ENCODE data around the gene PLEKHA6.

PLEKHA6 gene

GRCh38 chr1:204227351-204227750 is 132.4 kb downstream of the PLEKHA6 start:
- Mint-ChIP-seq H3K27me3 (peaks cover 0 to 9% of the 10 kb centered on the region in 2 donors), H3K27ac (no peak overlapping the region), H3K4me3 (no peak overlapping the region), H3K4me1 (no peaks in the 10 kb centered on the region), H3K36me3 (no peaks in the 10 kb centered on the region), H3K9me3 (peaks cover 1 to 2% of the 10 kb centered on the region in 2 donors)
- ATAC-seq (replicated peaks) (no peak), DNase-seq (no peak)

GRCh38 chr1:204225841-204226735 is 133.6 kb downstream of the PLEKHA6 start:
- Mint-ChIP-seq H3K4me1 (no peaks in the 10 kb centered on the region), H3K4me3 (no peak overlapping the region), H3K27ac (no peak overlapping the region), H3K9me3 (no peaks in the 10 kb centered on the region), H3K27me3 (peaks cover 0 to 9% of the 10 kb centered on the region in 2 donors), H3K36me3 (no peaks in the 10 kb centered on the region)
- no peak for ATAC-seq (replicated peaks)
- DNase-seq = no peak

GRCh38 chr1:204224655-204225054 is 135.1 kb downstream of the PLEKHA6 start:
- no peak for DNase-seq
- no peak overlapping the region for H3K27ac Mint-ChIP-seq
- no peaks in the 10 kb centered on the region for H3K36me3 Mint-ChIP-seq
- no peaks in the 10 kb centered on the region for H3K9me3 Mint-ChIP-seq
- H3K4me3 Mint-ChIP-seq = no peak overlapping the region
- H3K4me1 Mint-ChIP-seq = no peaks in the 10 kb centered on the region
- peaks cover 0 to 9% of the 10 kb centered on the region in 2 donors for H3K27me3 Mint-ChIP-seq
- no peak for ATAC-seq (replicated peaks)

- ATAC-seq (replicated peaks) (no peak), DNase-seq (no peak)
- no peak overlapping the region for H3K27ac Mint-ChIP-seq
- H3K27me3 Mint-ChIP-seq = peaks cover 0 to 5% of the 10 kb centered on the region in 2 donors
- H3K9me3 Mint-ChIP-seq = no peaks in the 10 kb centered on the region
- H3K4me1 Mint-ChIP-seq = no peaks in the 10 kb centered on the region
- no peaks in the 10 kb centered on the region for H3K36me3 Mint-ChIP-seq
- H3K4me3 Mint-ChIP-seq = no peak overlapping the region
Observed at GRCh38 chr1:204223129-204223860, 136.4 kb downstream of the PLEKHA6 start.

- Mint-ChIP-seq H3K4me3 (no peak overlapping the region), H3K9me3 (no peaks in the 10 kb centered on the region), H3K4me1 (no peaks in the 10 kb centered on the region), H3K27ac (no peak overlapping the region), H3K36me3 (no peaks in the 10 kb centered on the region), H3K27me3 (peaks cover 5% of the 10 kb centered on the region in 2 donors)
- ATAC-seq (replicated peaks) (no peak), DNase-seq (no peak)
Observed at GRCh38 chr1:204222764-204223055, 137.0 kb downstream of the PLEKHA6 start.

- Mint-ChIP-seq H3K4me1 (no peaks in the 10 kb centered on the region), H3K4me3 (no peak overlapping the region), H3K36me3 (no peaks in the 10 kb centered on the region), H3K27me3 (peaks cover 5 to 8% of the 10 kb centered on the region in 2 donors), H3K9me3 (no peaks in the 10 kb centered on the region), H3K27ac (no peak overlapping the region)
- ATAC-seq (replicated peaks) (no peak), DNase-seq (no peak)
Observed at GRCh38 chr1:204222006-204222763, 137.5 kb downstream of the PLEKHA6 start.

GRCh38 chr1:204221271-204221670 is 138.5 kb downstream of the PLEKHA6 start:
- Mint-ChIP-seq H3K36me3 (no peaks in the 10 kb centered on the region), H3K27me3 (peaks cover 5 to 8% of the 10 kb centered on the region in 2 donors)
- no peak for ATAC-seq (replicated peaks)

GRCh38 chr1:204219971-204220616 is 139.6 kb downstream of the PLEKHA6 start:
- H3K27me3 Mint-ChIP-seq = peaks cover 5 to 8% of the 10 kb centered on the region in 2 donors
- no peaks in the 10 kb centered on the region for H3K9me3 Mint-ChIP-seq
- ATAC-seq (replicated peaks) = no peak
- H3K36me3 Mint-ChIP-seq = no peaks in the 10 kb centered on the region
- no peak for DNase-seq
- no peak overlapping the region for H3K27ac Mint-ChIP-seq
- H3K4me3 Mint-ChIP-seq = no peak overlapping the region
- no peaks in the 10 kb centered on the region for H3K4me1 Mint-ChIP-seq

More at GRCh38 chr1:204221271-204221670, 138.5 kb downstream of the PLEKHA6 start:
- H3K27ac Mint-ChIP-seq = no peak overlapping the region
- no peak for DNase-seq
- no peak overlapping the region for H3K4me3 Mint-ChIP-seq
- H3K4me1 Mint-ChIP-seq = no peaks in the 10 kb centered on the region
- H3K9me3 Mint-ChIP-seq = no peaks in the 10 kb centered on the region

GRCh38 chr1:204218552-204218951 is 141.2 kb downstream of the PLEKHA6 start:
- H3K27me3 Mint-ChIP-seq = peaks cover 5 to 8% of the 10 kb centered on the region in 2 donors
- DNase-seq (no peak), ATAC-seq (replicated peaks) (no peak)
- H3K36me3 Mint-ChIP-seq = no peaks in the 10 kb centered on the region
- no peak overlapping the region for H3K4me3 Mint-ChIP-seq
- H3K4me1 Mint-ChIP-seq = peaks cover 7 to 8% of the 10 kb centered on the region in 2 donors
- no peak overlapping the region for H3K27ac Mint-ChIP-seq
- no peaks in the 10 kb centered on the region for H3K9me3 Mint-ChIP-seq

GRCh38 chr1:204217648-204218000 is 142.1 kb downstream of the PLEKHA6 start:
- peaks cover 7 to 14% of the 10 kb centered on the region in 2 donors for H3K4me1 Mint-ChIP-seq

GRCh38 chr1:204216880-204217647 is 142.7 kb downstream of the PLEKHA6 start:
- DNase-seq (no peak), ATAC-seq (replicated peaks) (no peak)
- Mint-ChIP-seq H3K9me3 (no peaks in the 10 kb centered on the region), H3K27me3 (peaks cover 0 to 8% of the 10 kb centered on the region in 2 donors), H3K36me3 (no peaks in the 10 kb centered on the region), H3K4me3 (no peak overlapping the region), H3K27ac (no peak overlapping the region), H3K4me1 (peaks cover 7 to 14% of the 10 kb centered on the region in 2 donors)

More at GRCh38 chr1:204217648-204218000, 142.1 kb downstream of the PLEKHA6 start:
- DNase-seq = no peak
- Mint-ChIP-seq H3K27ac (no peak overlapping the region), H3K27me3 (peaks cover 0 to 8% of the 10 kb centered on the region in 2 donors), H3K9me3 (no peaks in the 10 kb centered on the region), H3K4me3 (no peak overlapping the region), H3K36me3 (no peaks in the 10 kb centered on the region)
- no peak for ATAC-seq (replicated peaks)

- no peak for ATAC-seq (replicated peaks)
- Mint-ChIP-seq H3K27ac (no peak overlapping the region), H3K4me3 (no peak overlapping the region), H3K9me3 (no peaks in the 10 kb centered on the region), H3K27me3 (peaks cover 0 to 8% of the 10 kb centered on the region in 2 donors), H3K36me3 (no peaks in the 10 kb centered on the region), H3K4me1 (peaks cover 7 to 14% of the 10 kb centered on the region in 2 donors)
- no peak for DNase-seq
Observed at GRCh38 chr1:204216236-204216635, 143.5 kb downstream of the PLEKHA6 start.

Measured in stimulated activated naive B cell treated with anti-CD40 and anti-IgM and Interleukin-4, amounts not matched to agents 10 μg/mL and 1 μg/mL and 100 μg/mL, for 72 hours (primary cell).